Measurements from ENCODE around the gene TTLL3. TPM values are rescaled to one million over a fixed set of nuclear protein-coding genes. Genes with fewer than 3 reads are reported as not detected.
"Not testable (repeated sequence)": the region's sequence is repeated elsewhere in the genome, so short reads cannot be mapped to it uniquely, and the experiment has no call there.

Gene TTLL3
- total RNA-seq, 2 donors from 2014 or later = 12.2 to 13.1 TPM

DNA sequence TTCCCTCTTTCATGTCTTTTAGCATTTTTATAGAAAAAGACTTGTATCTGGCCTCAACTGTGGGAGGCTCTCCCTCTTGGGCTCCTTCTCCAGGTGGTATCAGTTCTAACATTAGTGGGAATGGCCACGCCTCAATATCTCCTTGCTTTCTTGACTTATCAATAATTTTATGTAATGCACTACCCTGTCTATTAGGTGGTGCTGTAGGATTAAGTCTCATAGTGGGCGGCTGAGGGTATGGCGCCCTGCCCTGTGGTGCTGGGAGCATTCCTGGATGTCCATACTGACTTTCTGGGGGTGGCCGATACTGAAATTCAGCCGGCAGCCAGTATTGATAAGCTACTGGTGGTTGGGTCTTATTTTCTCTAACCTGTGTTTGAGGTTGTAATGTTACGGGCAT is 42.5 kb downstream of the TTLL3 start:
- no peaks in the 10 kb centered on the region for H3K4me1 ChIP-seq
- H3K27ac ChIP-seq = no peak overlapping the region
- no peak for DNase-seq (ENCODE audit: low spot score)
- H3K36me3 ChIP-seq = no peaks in the 10 kb centered on the region
- H3K9me3 ChIP-seq = no peaks in the 10 kb centered on the region
- no peaks in the 10 kb centered on the region for H3K27me3 ChIP-seq
- H3K4me3 ChIP-seq = no peak overlapping the region
- TF ChIP-seq, protein P1, sequence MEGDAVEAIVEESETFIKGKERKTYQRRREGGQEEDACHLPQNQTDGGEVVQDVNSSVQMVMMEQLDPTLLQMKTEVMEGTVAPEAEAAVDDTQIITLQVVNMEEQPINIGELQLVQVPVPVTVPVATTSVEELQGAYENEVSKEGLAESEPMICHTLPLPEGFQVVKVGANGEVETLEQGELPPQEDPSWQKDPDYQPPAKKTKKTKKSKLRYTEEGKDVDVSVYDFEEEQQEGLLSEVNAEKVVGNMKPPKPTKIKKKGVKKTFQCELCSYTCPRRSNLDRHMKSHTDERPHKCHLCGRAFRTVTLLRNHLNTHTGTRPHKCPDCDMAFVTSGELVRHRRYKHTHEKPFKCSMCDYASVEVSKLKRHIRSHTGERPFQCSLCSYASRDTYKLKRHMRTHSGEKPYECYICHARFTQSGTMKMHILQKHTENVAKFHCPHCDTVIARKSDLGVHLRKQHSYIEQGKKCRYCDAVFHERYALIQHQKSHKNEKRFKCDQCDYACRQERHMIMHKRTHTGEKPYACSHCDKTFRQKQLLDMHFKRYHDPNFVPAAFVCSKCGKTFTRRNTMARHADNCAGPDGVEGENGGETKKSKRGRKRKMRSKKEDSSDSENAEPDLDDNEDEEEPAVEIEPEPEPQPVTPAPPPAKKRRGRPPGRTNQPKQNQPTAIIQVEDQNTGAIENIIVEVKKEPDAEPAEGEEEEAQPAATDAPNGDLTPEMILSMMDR (IDR thresholded peaks at IDR 0.05) = no peak

DNA sequence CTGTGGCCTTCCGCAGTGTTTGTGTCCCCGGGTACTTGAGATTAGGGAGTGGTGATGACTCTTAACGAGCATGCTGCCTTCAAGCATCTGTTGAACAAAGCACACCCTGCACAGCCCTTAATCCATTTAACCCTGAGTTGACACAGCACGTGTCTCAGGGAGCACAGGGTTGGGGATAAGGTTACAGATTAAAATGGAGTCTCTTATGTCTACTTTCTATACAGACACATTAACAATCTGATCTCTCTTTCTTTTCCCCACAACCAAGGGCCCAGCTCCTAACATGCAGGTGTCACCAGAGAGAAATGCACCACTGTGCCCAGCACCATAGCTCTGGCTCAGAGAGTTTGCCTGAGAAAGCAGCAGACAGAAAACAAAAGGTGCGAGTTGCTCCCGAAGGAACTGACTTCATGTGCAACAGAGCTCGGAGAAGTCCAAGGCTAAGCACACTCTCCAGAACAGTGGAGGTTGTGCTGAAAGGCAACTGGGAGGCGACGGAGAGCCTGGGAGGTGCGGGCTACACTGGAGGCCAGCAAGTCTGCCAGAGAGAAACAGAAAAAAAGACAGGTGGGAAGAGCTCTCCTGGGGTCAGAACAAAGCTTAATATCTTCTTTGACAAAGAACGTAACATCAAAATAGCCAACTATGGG is 44.4 kb downstream of the TTLL3 start:
- not testable (repeated sequence) for H3K4me1 ChIP-seq; H3K27ac ChIP-seq; H3K9me3 ChIP-seq; DNase-seq (ENCODE audit: low spot score); H3K27me3 ChIP-seq; H3K36me3 ChIP-seq; H3K4me3 ChIP-seq

DNA sequence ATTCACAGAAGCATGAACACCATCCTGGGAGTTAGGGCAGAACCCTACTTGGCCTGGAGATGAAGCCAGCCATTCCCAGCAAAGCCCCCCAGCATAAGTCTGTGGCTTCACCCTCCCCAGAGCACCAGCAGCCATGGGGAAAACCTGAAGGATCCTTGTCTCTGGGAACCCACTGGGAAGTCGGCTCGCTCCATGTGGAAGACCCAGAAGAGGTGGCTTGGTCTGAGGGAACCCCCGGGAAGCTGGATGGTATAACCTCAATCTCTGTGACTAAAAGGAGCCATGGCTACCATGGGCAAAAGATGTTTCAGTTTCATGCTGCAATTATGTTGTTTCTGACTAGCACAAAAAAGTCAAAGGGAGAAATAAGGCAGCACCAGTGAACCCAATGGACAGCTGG is 45.5 kb downstream of the TTLL3 start:
- Histone ChIP-seq H3K27me3 (no peaks in the 10 kb centered on the region), H3K36me3 (no peaks in the 10 kb centered on the region), H3K4me3 (no peak overlapping the region), H3K27ac (no peak overlapping the region), H3K9me3 (no peaks in the 10 kb centered on the region), H3K4me1 (no peaks in the 10 kb centered on the region)
- no peak for DNase-seq (ENCODE audit: low spot score)
- TF ChIP-seq, protein P1 (IDR thresholded peaks at IDR 0.05) = no peak

DNA sequence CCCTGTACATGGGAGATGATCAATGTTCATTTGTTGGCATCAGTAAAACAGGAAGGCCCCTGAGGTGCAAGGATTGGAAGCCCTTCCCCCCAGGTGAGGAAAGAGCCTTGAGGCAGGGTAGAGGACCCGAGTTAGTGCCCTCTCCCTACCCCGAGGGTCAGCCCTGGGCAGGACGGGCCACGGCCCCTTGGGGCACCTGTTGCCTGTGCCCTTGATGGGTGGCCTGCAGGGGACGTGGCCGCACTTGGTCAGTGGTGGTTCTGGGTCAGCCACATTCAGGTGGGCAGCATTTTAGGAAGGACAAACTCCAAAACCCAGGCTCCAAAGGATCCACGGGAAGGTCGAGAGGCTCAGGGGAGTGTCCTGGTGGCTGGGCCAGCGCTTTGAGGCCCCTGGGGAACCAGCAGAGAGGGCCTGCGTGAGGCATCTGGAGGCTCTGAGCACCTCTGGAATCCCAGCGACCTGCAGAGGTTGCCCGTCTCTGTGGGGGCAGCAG is 49.5 kb downstream of the TTLL3 start:
- Histone ChIP-seq H3K36me3 (no peaks in the 10 kb centered on the region), H3K9me3 (no peaks in the 10 kb centered on the region), H3K4me3 (no peak overlapping the region), H3K27ac (no peak overlapping the region), H3K27me3 (no peaks in the 10 kb centered on the region), H3K4me1 (peaks cover 0 to 18% of the 10 kb centered on the region in 2 donors)
- TF ChIP-seq, protein P1 (IDR thresholded peaks at IDR 0.05) = no peak
- DNase-seq (ENCODE audit: low spot score) = no peak

DNA sequence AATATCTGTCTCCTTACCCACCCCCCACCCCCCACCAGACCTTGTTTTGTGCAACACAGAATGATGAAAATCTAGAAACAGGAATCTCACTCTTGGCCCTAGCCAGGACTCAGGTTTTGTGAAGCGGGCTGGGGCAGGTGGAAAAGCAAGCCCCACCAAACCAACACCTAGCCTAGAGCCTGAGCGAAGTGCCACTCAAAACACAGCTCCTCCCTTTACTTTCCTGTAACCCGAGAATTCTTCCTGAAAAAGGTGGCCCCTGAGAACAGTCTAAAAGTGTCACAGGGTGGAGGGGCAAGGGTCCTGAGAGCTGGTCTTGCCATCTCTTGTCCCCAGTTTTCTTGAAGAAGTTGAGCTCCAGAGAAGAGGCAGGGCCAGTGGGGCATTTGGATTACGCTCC is 51.1 kb downstream of the TTLL3 start:
- H3K4me3 ChIP-seq = no peak overlapping the region
- H3K9me3 ChIP-seq = no peaks in the 10 kb centered on the region
- peaks cover 0 to 21% of the 10 kb centered on the region in 2 donors for H3K4me1 ChIP-seq
- TF ChIP-seq, protein P1 (IDR thresholded peaks at IDR 0.05) = no peak
- DNase-seq (ENCODE audit: low spot score) = no peak
- H3K27me3 ChIP-seq = no peaks in the 10 kb centered on the region
- no peak overlapping the region for H3K27ac ChIP-seq
- no peaks in the 10 kb centered on the region for H3K36me3 ChIP-seq

DNA sequence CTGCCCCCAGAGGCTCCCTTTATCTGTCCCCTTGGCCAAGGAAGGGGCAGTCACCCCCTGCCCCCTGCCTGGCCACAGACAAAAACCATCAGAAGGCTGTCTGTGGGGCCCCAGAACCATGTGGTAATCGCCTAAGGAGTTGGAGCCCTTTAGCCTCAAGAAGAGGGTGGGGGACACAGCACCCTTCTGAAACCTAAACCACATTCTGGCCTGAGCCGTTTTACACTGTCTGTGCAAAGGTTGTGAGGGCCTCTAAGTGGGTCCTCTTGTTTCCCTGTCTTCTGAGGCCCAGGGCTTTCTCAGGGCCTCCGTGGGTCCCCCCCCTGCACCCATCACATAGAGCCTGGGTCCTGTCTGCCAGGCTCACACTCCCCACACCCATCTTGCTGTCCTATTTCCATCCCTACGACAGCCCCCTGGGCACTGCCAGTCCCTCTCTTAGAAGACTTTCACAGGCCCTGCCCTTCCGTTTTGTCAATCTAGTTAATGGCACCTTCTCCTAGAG is 51.6 kb downstream of the TTLL3 start:
- DNase-seq (ENCODE audit: low spot score) = no peak
- H3K9me3 ChIP-seq = no peaks in the 10 kb centered on the region
- no peaks in the 10 kb centered on the region for H3K36me3 ChIP-seq
- no peaks in the 10 kb centered on the region for H3K27me3 ChIP-seq
- TF ChIP-seq, protein P1 (IDR thresholded peaks at IDR 0.05) = no peak
- peaks cover 0 to 21% of the 10 kb centered on the region in 2 donors for H3K4me1 ChIP-seq
- no peak overlapping the region for H3K27ac ChIP-seq
- no peak overlapping the region for H3K4me3 ChIP-seq
